Endothelial cell of umbilical vein (primary cell): ENCODE measurements around the gene LRRC47. TPM values are rescaled to one million over a fixed set of nuclear protein-coding genes. Genes with fewer than 3 reads are reported as not detected.

Experiments
- BruUV-seq: library from RNA; stranded (reverse); fragments of 400-500 nt; replicated peaks from 2 replicates; lab custom pipeline; 2021; lab: Mats Ljungman, UMichigan
- CTCF ChIA-PET: fragments of 300-600, 350-600 bp; sonication (Branson Sonifier 250); formaldehyde crosslinking; loops from one replicate; lab custom pipeline; 2021; ENCODE audit warnings: antibody characterized with exemption, inconsistent platforms; lab: Charles Lee
- POLR2A ChIA-PET: fragments of 300-600, 350-600 bp; sonication (Branson Sonifier 250); formaldehyde crosslinking; loops from one replicate; lab custom pipeline; 2021; ENCODE audit warnings: antibody characterized with exemption, inconsistent platforms; lab: Charles Lee
- DNase-seq: peaks from one replicate; pipeline ENCODE4 v3.0.0-alpha.2; 2011; ENCODE audit warnings: low read depth, low spot score
- FAIRE-seq: peaks from 2 replicates; lab custom pipeline; 2011; peaks lifted over from hg19 to GRCh38; lab: Jason Lieb, UNC
- H2AFZ ChIP-seq: 2 replicates; pipeline ENCODE4 v1.6.0; 2012; ENCODE audit warnings: low read depth, low read length, control low read depth, inconsistent platforms
- H3K27ac ChIP-seq: 2 replicates; pipeline ENCODE4 v1.5.1; 2011; ENCODE audit warnings: low read depth, mild to moderate bottlenecking, control low read depth, low read length, moderate library complexity; ENCODE audit not compliant: insufficient read depth
- H3K27me3 ChIP-seq, 2 experiments: 2 replicates each; pipeline versions ENCODE4 v1.6.0 to v1.6.1; 2011; ENCODE audit warnings: low read length in 2 of 2, mixed read lengths in 1 of 2; ENCODE audit not compliant: control insufficient read depth in 2 of 2, insufficient read depth in 2 of 2
- H3K36me3 ChIP-seq, 2 experiments: 2 replicates in 1 of 2; 3 replicates in 1 of 2; pipeline ENCODE4 v1.5.1; 2011; ENCODE audit warnings: low read length in 2 of 2, mild to moderate bottlenecking in 1 of 2, moderate library complexity in 1 of 2; ENCODE audit not compliant: control insufficient read depth in 2 of 2, insufficient read depth in 2 of 2; ENCODE audit errors: extremely low read depth in 1 of 2
- H3K4me1 ChIP-seq: 3 replicates; pipeline ENCODE4 v1.5.1; 2011; ENCODE audit warnings: mild to moderate bottlenecking, low read length; ENCODE audit not compliant: control insufficient read depth, insufficient read depth; ENCODE audit errors: extremely low read depth
- H3K4me2 ChIP-seq: 2 replicates; pipeline ENCODE4 v1.6.1; 2011; ENCODE audit warnings: low read length, control low read depth, mixed read lengths; ENCODE audit not compliant: insufficient read depth
- H3K4me3 ChIP-seq, 3 experiments: fragments of 200-600 bp in 1 of 3; sonication (generic), shearing (Covaris generic) in 1 of 3; replicated peaks in 1 of 3; 2 replicates each; pipeline ENCODE4 v1.5.1; 2011 to 2016; ENCODE audit warnings: control low read depth in 3 of 3, low read length in 3 of 3, mild to moderate bottlenecking in 2 of 3, inconsistent platforms in 1 of 3, low read depth in 1 of 3, moderate library complexity in 1 of 3; ENCODE audit not compliant: insufficient read depth in 1 of 3
- H3K79me2 ChIP-seq: 2 replicates; pipeline ENCODE4 v1.6.0; 2012; ENCODE audit warnings: low read length, inconsistent platforms; ENCODE audit not compliant: control insufficient read depth, insufficient read depth
- H3K9ac ChIP-seq: replicated peaks from 2 replicates; pipeline ENCODE3; 2011; ENCODE audit warnings: low read length, control low read depth; ENCODE audit not compliant: insufficient read depth; ENCODE audit errors: extremely low read depth
- H3K9me1 ChIP-seq: replicated peaks from 3 replicates; pipeline ENCODE4 v1.6.0; 2011; ENCODE audit warnings: mild to moderate bottlenecking, low read length; ENCODE audit not compliant: control insufficient read depth, insufficient read depth; ENCODE audit errors: extremely low read depth
- H3K9me3 ChIP-seq: replicated peaks from 2 replicates; pipeline ENCODE4 v1.5.1; 2012; ENCODE audit warnings: low read length, inconsistent platforms; ENCODE audit not compliant: control insufficient read depth, insufficient read depth
- H4K20me1 ChIP-seq: replicated peaks from 2 replicates; pipeline ENCODE3; 2011; ENCODE audit warnings: mild to moderate bottlenecking, low read length; ENCODE audit not compliant: control insufficient read depth, insufficient read depth; ENCODE audit errors: extremely low read depth
- EZH2 ChIP-seq: IDR thresholded peaks from 2 replicates; pipeline ENCODE4 v1.6.1; 2012; ENCODE audit warnings: borderline replicate concordance, low read depth, mild to moderate bottlenecking, moderate library complexity, low read length, inconsistent platforms; ENCODE audit not compliant: severe bottlenecking
- FOS ChIP-seq: IDR thresholded peaks from 2 replicates; pipeline ENCODE4 v1.6.1; 2011; ENCODE audit warnings: mild to moderate bottlenecking, low read length, moderate library complexity, borderline replicate concordance; ENCODE audit not compliant: insufficient read depth
- GATA2 ChIP-seq: IDR thresholded peaks from 2 replicates; pipeline ENCODE4 v1.7.0; 2011; ENCODE audit warnings: low read depth, mild to moderate bottlenecking, moderate library complexity, mixed read lengths, low read length; ENCODE audit not compliant: insufficient read length, insufficient read depth
- JUN ChIP-seq: IDR thresholded peaks from 2 replicates; pipeline ENCODE4 v1.6.1; 2011; ENCODE audit warnings: borderline replicate concordance, low read depth; ENCODE audit not compliant: insufficient read length, insufficient read depth
- MYC ChIP-seq: IDR thresholded peaks from one replicate; pipeline ENCODE4 v1.6.1; 2011; ENCODE audit warnings: mild to moderate bottlenecking, low read depth, low read length
- POLR2A ChIP-seq: IDR thresholded peaks from 2 replicates; pipeline ENCODE4 v1.6.1; 2012; ENCODE audit warnings: low read depth, mild to moderate bottlenecking, control low read depth, low read length
- POLR2AphosphoS5 ChIP-seq: IDR thresholded peaks from 2 replicates; pipeline ENCODE4 v1.6.1; 2012; ENCODE audit warnings: low read depth, mild to moderate bottlenecking, control low read depth, low read length, moderate library complexity; ENCODE audit not compliant: insufficient read depth
- dilution Hi-C: fragments of 300-500 bp; cut with MboI; formaldehyde crosslinking; loops from one replicate; pipeline ENCODE4 v1.15.0; 2019; ENCODE audit warnings: low sequenced_read_pairs; ENCODE audit not compliant: extremely low pct_ligation_motif_present
- intact Hi-C: fragments of 100-400 bp; cut with micrococcal nuclease; formaldehyde crosslinking; loops from one replicate; pipeline ENCODE4 v1.10.0; 2022
- polyA plus RNA-seq, 4 experiments: library from polyadenylated mRNA; depleted of rRNA in 3 of 4; stranded (reverse) in 3 of 4; unstranded in 1 of 4; fragments of >200 nt; gene quantifications; 2 replicates each; pipeline versions ENCODE4 v1.2.1 to v1.2.3, GENCODE V29; 2011 to 2012; ENCODE audit warnings: missing spikeins in 1 of 4
- total RNA-seq: library from RNA; stranded (reverse); gene quantifications from 2 replicates; pipeline ENCODE4 v1.2.3, GENCODE V29; 2021
- TF ChIP-seq, protein P1 (sequence below), 2 donors: IDR thresholded peaks; 1 replicate in 1 of 2; 2 replicates in 1 of 2; pipeline ENCODE4 v1.5.1; 2011; ENCODE audit warnings: low read length in 2 of 2, mild to moderate bottlenecking in 2 of 2, moderate library complexity in 2 of 2, control low read depth in 1 of 2, inconsistent platforms in 1 of 2, low read depth in 1 of 2; ENCODE audit not compliant: insufficient read depth in 1 of 2; ENCODE audit errors: extremely low read depth in 1 of 2
- TF ChIP-seq, protein P2 (sequence below): IDR thresholded peaks from 2 replicates; pipeline ENCODE4 v1.6.1; 2011; ENCODE audit not compliant: insufficient read depth, insufficient read length

The LRRC47 gene
- total and polyA plus RNA-seq, 2 donors (not counting 3 experiments of a cell fraction or from before 2014, with no cell fraction given): 23.7 to 42.5 TPM

DNA sequence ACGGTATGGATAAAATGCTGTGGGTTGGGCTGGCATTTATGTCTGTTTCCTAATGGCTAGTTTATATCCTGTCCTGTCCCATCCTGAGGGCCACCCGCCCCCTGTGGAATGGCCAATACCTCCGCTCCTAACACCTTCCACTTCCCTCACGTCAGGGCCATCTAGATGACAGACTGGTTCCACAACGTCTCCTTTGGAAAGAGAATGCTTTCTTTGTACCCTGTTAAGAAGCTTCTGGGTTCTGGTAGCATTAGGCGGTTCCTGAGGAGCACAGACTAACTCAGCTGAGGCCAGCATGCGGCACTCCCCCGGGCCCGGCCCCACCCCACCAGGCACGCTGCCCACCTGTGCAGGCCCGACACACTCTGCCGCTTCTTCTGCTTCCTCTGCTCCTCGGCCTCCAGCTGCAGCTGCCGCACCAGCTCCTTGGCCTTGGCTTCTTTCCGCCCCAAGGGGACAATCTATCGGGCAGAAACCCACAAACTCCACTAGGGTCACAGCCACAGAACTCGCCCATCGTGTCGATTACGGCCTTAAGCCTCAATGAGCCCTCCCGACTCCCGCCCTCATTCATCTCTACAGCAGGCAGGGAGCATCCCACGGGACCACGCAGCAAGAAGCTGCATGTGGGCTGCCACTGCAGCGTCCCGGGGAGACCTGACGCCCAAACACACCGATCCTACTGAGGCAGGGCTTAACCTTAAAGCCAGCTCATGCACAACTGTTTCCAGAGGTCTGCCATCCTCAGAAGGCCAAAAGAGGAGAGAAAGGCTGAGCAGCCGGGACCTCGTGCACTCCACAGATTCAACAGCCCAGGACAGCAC is 12.4 kb downstream of the LRRC47 start:
- dilution Hi-C loops: no loop called here
- H3K4me1 ChIP-seq: no peaks in the 10 kb centered on the region
- POLR2A ChIA-PET: interaction anchor here (0.7 kb wide), 1 partner anchor 1206 kb away, joined by 3 read pairs; no protein-coding TSS in a partner anchor

More for the DNA sequence above, 12.4 kb downstream of the LRRC47 start:
- Histone ChIP-seq H4K20me1 (no peaks in the 10 kb centered on the region), H3K27ac (no peak overlapping the region), H3K4me3 (no peak overlapping the region), H3K36me3 (peaks cover 3 to 51% of the 10 kb centered on the region in 2 experiments), H3K4me2 (no peak overlapping the region), H2AFZ (no peak overlapping the region), H3K9me1 (no peaks in the 10 kb centered on the region), H3K27me3 (no peaks in the 10 kb centered on the region), H3K79me2 (peaks cover 2% of the 10 kb centered on the region), H3K9me3 (no peaks in the 10 kb centered on the region), H3K9ac (no peak overlapping the region)
- no TSS peak for BruUV-seq
- FAIRE-seq: no peak
- TF ChIP-seq MYC (no peak), GATA2 (no peak), POLR2AphosphoS5 (no peak), POLR2A (no peak), JUN (no peak), EZH2 (no peak), FOS (no peak)
- TF ChIP-seq, protein P1, sequence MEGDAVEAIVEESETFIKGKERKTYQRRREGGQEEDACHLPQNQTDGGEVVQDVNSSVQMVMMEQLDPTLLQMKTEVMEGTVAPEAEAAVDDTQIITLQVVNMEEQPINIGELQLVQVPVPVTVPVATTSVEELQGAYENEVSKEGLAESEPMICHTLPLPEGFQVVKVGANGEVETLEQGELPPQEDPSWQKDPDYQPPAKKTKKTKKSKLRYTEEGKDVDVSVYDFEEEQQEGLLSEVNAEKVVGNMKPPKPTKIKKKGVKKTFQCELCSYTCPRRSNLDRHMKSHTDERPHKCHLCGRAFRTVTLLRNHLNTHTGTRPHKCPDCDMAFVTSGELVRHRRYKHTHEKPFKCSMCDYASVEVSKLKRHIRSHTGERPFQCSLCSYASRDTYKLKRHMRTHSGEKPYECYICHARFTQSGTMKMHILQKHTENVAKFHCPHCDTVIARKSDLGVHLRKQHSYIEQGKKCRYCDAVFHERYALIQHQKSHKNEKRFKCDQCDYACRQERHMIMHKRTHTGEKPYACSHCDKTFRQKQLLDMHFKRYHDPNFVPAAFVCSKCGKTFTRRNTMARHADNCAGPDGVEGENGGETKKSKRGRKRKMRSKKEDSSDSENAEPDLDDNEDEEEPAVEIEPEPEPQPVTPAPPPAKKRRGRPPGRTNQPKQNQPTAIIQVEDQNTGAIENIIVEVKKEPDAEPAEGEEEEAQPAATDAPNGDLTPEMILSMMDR (IDR thresholded peaks at IDR 0.05; ENCODE audit: extremely low read depth in 1 of 2, insufficient read depth in 1 of 2, low read depth in 1 of 2, low read length in 2 of 2): no peak
- TF ChIP-seq, protein P2, sequence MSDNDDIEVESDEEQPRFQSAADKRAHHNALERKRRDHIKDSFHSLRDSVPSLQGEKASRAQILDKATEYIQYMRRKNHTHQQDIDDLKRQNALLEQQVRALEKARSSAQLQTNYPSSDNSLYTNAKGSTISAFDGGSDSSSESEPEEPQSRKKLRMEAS: no peak
- no peak for DNase-seq
- CTCF ChIA-PET: interaction anchor here (1.1 kb wide), 1 partner anchor 59 kb away, joined by 3 read pairs; no protein-coding TSS in a partner anchor
- intact Hi-C loops: no loop called here
